ENCODE measurements around the gene PHF21A.
A peak's percentile ranks its signal among the peaks of the same experiment; 100 is the strongest.

Gene PHF21A

GRCh38 chr11:46121301-46121723 lies at the start of gene PHF21A:
Gene PHF21A (minus strand): TSS chr11:46121454. CDS start chr11:46084219, 37,235 bp downstream.
- DNase-seq = peak; percentile 91

GRCh38 chr11:46170797-46171196 lies 49.5 kb upstream of the PHF21A start:
- DNase-seq = no peak

GRCh38 chr11:46162700-46163099 lies 41.4 kb upstream of the PHF21A start:
- no peak for DNase-seq

DNA sequence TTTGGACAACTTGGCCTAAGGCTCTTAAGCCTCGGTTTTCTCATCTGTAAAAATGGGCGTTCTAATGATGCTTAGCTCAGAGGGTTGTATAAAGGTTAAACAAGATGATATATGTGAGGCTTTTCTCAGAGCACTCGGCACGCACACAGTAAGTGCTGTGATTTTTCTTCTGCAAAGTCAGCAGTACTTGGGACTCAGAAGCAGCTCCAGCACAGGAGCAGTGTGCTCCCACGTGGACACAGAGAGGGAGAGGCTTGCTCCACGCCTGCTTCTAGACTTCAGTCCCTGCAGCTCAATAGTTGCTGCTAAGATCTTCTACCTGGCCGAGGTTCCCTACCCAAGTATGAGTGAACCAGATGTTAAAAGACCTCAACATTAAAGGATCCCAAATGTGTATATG lies 39.9 kb upstream of the PHF21A start:
- no peak for DNase-seq

- no peak for DNase-seq
Measured at GRCh38 chr11:46160100-46160499, 38.8 kb upstream of the PHF21A start.

- no peak for DNase-seq
Measured at GRCh38 chr11:46159680-46160079, 38.4 kb upstream of the PHF21A start.

GRCh38 chr11:46149826-46150225 lies 28.6 kb upstream of the PHF21A start:
- no peak for DNase-seq

DNA sequence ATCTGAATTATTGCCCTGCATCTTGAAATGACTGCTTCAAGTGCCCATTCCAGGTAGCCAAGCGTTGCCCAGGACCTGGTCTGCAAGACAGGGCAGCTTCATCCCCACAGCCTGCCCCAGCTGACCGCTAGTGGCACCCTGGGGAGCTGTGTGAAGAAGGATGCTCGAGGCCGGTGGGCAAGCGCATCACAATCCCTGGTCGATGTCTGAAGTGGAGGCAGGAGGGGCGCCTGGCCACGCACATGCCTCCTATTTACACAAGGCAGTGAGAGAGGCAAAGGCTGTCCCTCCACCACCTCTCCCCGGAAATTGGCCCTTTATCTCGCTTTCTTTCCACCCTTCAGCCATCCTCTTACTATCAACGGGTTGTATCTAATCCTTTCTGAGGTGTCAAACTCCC lies 28.1 kb upstream of the PHF21A start:
- DNase-seq = no peak

DNA sequence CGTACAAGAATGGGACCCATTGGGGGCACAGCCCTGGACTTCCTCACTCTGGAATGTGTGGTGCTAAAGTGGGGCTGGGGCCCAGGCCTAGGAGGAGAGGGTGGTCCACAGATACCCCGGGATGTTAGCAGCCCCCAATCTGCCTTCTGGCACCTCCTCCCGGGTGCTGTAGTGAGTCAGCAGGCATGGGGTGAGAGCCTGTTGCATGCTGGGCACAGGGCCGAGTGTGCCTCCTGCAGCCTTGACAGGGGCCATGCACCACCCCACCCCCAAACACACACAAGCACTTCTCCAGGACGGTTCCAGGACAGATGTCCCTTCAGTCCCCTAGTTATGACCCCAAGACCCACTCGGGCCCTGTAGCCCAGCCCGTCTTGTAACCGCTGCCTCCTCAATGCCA lies 23.5 kb upstream of the PHF21A start:
- no peak for DNase-seq

DNA sequence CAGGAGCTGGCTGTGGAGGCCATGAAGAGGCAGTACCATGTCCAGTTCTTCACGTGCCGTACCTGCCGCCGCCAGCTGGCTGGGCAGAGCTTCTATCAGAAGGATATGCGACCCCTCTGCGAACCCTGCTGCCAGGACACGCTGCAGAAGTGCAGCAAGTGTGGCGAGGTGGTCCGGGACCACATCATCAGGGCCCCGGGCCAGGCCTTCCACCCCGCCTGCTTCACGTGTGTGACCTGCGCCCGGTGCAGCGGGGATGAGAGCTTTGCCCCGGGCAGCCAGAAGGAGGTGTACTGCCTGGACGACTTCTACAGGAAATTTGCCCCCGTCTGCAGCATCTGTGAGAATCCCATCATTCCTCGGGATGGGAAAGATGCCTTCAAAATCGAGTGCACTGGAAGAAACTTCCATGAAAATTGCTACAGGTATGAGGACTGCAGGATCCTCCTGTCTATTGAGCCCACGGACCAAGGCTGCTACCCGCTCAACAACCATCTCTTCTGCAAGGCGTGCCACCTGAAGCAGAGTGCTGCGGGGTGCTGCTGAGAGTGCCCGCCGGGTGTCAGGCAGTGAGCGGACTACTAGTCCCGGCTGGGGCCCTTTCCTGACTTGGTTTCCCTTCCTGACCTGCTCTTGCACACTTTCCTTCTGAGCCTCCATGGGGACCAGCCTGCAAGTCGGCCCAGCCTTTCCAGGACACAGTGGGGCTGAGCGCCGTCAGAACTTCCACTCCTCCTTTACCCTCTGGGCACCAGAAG lies 22.0 kb upstream of the PHF21A start:
- DNase-seq = no peak

DNA sequence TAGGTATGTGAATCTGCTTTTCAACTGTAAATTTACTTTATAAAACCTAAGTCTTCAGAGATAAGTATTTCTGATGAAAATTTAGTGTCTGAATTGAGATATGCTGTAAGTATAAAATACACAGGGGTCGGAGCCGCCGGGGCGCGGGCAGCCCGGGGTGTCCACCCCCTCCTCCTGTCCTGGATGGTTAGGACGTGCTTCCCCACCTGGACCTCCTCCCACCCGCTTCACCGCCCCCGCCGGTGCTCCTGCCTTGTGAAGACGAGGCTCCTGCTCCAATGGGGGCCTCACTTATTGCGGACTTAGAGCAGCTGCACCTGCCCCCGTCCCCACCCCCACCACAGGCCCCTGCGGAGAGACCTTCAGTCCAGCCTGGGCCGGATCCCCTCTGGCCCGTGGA lies 21.3 kb upstream of the PHF21A start:
- no peak for DNase-seq

GRCh38 chr11:46141597-46141996 lies 20.3 kb upstream of the PHF21A start:
- no peak for DNase-seq

- DNase-seq = no peak
Measured at GRCh38 chr11:46134540-46134939, 13.3 kb upstream of the PHF21A start.

DNA sequence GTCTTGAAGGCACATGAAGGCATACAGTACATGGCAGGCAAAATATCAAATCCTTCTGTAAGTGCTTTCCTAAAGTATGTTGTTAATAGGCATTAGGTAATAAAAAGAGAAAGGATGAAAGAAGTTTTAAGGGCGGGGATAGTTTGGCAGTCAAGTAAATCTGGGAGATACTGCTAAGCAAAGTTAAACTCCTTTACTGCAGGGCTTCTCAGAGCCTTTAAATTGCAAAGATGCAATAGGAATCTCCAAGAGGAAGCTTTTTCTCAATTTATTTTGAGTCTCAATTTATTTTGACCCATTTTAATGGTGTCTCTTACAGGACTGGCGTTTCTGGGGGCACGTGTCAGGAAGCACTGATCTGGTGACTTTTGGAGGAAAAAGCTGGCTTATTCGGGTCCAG lies 12.8 kb upstream of the PHF21A start:
- DNase-seq = no peak

DNA sequence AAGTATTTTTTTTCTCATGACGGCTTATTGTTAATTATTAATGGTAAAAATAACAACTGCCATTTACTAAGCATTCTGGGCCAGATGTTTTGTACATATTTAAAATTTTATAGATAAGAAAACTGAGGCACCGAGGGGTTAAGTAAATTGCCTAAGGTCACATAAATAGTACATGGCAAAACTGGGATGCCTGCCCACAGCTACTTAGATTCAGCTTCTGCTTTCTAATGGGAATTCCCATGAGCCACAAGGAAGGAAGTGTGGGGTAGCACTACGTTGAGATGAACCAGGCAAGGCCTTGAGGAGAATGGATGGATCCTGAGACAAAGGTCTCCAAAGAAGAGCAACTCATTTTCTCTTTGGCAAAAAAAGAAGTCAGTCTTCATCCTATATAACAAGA lies 11.9 kb upstream of the PHF21A start:
- DNase-seq = no peak

- DNase-seq = no peak
Measured at GRCh38 chr11:46130286-46130940, 9.2 kb upstream of the PHF21A start.

- DNase-seq = no peak
Measured at GRCh38 chr11:46129133-46129532, 7.9 kb upstream of the PHF21A start.

DNA sequence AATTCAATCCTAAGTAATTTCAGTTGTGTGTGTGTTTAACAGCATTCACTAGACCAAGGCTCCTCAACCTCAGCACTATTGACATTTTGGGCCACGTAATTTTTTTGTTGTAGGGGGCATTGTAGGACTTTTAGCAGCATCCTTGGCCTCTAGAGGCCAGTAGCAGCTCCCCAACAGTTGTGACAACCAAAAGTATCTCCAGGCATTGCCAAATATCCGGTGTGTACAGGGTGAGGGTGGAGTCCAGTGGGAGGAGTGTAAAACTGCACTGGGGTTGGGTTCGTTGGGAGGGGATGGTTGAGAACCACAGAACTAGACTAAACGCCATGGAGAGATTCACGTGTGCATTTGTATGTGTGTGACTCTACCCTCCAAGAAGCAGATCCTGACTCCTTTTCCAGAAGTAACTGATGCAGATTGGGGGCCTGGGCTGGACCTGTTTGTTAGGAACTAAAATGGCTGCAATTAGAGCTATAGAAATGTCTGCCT lies 5.9 kb upstream of the PHF21A start:
- peak; percentile 53 for DNase-seq

DNA sequence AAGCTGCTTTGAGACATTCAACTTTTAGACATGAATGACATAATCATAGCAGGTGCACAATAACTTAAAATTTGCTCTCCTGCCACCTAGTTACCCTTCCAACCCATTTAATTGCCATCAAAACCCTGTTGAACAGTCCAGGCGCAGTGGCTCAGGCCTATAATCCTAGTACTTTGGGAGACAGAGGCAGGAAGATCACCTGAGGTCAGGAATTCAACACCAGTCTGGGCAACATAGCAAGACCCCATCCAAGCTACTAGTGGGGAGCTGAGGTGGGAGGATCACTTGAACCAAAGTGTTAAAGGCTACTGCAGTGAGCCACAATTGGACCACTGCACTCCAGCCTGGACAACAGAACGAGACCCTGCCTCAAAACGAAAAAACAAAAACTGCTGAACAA lies 4.0 kb upstream of the PHF21A start:
- DNase-seq = no peak

DNA sequence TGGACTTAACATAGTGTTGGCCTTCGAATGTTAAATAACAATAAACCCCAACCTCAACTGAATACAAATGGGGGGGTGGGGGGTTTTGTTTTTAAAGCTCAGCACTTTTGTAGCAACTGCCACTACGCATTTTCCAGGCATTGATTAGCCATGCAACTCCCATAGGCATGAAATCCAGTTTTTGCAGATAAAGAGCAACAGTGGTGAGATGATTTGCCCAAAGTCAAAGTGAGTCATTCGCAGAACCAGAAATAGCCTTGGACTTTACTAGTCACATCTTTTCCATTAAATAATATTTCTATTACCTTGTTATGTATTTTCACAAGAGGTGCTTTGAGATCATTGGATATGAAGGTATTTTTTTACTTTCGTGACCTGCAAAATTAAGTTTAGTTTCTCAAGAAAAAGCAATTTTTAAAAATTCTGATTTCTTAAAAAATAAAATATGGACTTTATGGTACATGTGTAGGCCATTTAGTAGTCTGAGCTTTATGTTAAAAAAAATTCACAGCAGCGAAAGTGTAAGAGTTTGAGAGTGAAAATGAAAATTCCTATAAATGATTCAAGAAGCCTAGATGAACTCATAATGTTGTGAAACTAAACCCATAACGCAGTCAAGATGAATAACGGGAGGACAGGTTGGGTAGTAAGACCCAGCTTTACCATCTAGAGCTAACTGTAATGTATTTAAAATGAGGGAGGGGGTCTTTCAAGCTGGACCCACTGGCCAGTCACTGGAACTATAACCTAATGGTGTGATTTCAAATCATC lies 1.9 kb upstream of the PHF21A start:
- DNase-seq = no peak

GRCh38 chr11:46121724-46122477 lies 647 bp upstream of the PHF21A start:
- peak; percentile 77 for DNase-seq

DNA sequence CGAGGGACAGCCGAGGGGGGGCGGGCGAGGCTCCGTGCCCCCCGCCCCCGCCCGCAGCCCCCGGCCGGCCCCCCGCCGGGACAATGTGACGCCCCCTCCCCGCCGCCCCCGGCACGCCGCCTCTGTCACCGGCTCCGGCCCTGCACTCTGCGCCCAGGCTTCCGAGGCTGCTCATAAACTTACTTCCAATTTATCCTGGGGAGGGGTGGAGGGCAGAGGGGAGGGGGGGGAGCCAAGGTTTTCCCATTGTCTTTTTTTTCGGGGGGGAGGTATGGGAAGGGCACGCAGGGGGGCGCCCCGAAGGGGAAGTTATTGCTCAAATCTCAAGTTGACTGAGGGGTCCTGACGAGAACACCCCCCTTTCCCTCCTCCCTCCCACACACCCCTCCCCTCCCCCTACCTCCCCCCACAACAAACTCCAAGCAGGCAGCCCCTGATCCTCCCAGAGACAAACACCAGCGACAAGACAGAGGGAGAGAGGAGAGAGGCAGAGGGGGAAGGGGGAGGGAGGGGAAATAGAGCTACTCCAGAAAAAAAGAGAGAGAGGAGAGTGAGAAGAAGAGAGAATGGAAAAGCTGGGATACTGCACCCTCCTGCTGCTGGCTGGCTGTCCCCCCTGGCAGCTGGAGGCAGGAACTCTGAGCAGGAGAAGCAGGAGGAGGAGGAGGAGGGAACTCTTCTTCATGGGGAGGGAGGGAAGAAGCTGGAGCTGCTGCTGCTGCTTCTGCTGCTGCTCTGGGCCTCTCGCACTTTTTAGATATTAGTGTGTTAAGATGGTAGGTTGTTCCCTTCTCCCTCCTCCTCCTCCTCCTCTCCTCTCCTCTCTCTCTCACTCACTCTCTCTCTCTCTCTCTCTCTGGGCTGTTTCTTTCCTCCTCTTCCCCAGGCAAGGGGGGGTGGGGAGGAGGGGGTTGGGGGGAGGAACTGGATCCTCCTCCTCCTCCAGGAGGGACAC lies 631 bp downstream of the PHF21A start:
- peak; percentile 19 for DNase-seq
